ENCODE results near the gene WNK2. TPM values are rescaled to one million over a fixed set of nuclear protein-coding genes. Genes with fewer than 3 reads are reported as not detected.

The WNK2 gene
- total RNA-seq, 4 donors from 2014 or later, result 6.2 to 31.9 (median 18.9) TPM

DNA sequence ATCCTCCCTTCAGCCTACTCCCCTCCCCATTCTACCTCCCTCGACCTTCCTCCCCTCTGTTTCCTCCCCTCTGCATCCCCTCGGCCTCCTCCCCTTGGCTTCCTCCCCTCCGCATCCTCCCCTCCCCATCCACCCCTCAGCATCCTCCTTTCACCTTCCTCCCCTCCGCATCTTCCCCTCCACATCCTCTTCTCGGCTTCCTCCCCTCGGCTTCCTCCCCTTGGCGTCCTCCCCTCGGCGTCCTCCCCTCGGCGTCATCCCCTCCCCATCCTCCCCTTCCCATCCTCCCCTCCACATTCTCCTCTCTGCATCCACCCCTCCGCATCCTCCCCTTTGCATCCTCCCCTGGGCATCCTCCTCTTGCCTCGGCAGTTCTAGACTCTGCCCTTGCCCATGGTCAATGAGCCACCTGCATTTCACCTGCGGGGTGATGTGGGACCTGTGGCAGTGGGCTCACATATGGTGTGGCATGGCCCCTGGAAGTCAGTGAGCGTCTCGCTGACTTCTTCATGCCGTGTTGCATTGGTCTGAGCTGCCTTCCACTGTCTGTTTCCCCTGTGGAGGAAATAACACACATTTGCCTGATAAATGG lies 113.0 kb downstream of the WNK2 start:
- Histone ChIP-seq H3K27me3 (no peaks in the 10 kb centered on the region), H3K36me3 (no peaks in the 10 kb centered on the region), H3K4me3 (no peak overlapping the region), H3K27ac (no peak overlapping the region), H3K9me3 (no peaks in the 10 kb centered on the region), H3K4me1 (no peaks in the 10 kb centered on the region)
- intact Hi-C loops (cut with DNase I; ENCODE audit: low total_unique reads), result loop anchor here (10.0 kb wide), 1 partner anchor 132 kb away; no protein-coding TSS in a partner anchor
- no peak for DNase-seq
- TF ChIP-seq, protein P1, sequence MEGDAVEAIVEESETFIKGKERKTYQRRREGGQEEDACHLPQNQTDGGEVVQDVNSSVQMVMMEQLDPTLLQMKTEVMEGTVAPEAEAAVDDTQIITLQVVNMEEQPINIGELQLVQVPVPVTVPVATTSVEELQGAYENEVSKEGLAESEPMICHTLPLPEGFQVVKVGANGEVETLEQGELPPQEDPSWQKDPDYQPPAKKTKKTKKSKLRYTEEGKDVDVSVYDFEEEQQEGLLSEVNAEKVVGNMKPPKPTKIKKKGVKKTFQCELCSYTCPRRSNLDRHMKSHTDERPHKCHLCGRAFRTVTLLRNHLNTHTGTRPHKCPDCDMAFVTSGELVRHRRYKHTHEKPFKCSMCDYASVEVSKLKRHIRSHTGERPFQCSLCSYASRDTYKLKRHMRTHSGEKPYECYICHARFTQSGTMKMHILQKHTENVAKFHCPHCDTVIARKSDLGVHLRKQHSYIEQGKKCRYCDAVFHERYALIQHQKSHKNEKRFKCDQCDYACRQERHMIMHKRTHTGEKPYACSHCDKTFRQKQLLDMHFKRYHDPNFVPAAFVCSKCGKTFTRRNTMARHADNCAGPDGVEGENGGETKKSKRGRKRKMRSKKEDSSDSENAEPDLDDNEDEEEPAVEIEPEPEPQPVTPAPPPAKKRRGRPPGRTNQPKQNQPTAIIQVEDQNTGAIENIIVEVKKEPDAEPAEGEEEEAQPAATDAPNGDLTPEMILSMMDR (IDR thresholded peaks at IDR 0.05), result no peak
- TF ChIP-seq POLR2A (IDR thresholded peaks at IDR 0.05), result no peak

DNA sequence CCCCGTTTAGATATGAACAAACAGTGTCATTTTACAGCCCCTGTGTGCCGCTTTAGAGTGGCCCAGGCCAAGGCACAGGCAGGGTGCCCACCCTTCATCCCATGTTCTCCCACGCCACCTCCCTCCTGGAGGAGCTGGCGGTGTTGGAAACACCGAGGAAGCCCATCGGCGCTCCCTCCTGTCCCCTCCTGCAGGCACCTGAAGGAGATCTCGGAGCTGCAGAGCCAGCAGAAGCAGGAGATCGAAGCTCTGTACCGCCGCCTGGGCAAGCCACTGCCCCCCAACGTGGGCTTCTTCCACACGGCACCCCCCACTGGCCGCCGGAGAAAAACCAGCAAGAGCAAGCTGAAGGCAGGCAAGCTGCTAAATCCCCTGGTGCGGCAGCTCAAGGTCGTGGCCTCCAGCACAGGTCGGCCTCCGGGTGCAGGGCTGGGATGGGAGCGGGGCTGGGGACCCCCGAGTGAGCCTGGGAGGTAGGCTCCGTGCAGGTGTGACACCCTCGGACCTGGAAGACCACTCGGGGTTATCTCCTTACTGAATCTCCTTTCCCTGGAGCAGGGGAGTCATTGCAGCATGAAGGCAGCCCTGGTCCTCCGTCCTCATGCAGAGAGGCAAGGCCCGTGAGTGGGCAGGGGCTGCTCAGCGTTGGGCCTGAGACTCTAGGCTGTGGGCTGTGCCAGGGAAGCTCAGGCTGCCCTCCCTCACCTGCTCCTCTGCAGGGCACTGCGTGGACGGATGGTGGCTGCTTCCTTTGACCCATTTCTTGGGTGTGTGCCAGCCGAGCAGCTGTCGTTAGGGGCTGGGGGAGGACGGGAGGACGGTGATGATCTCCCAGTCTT lies 113.9 kb downstream of the WNK2 start:
- no peaks in the 10 kb centered on the region for H3K36me3 ChIP-seq
- no peak for DNase-seq
- H3K4me3 ChIP-seq, result no peak overlapping the region
- H3K9me3 ChIP-seq, result no peaks in the 10 kb centered on the region
- H3K4me1 ChIP-seq, result no peaks in the 10 kb centered on the region
- no peak overlapping the region for H3K27ac ChIP-seq
- intact Hi-C loops (cut with DNase I; ENCODE audit: low total_unique reads), result loop anchor here (10.0 kb wide), 1 partner anchor 133 kb away; no protein-coding TSS in a partner anchor
- no peaks in the 10 kb centered on the region for H3K27me3 ChIP-seq
- TF ChIP-seq, protein P1 (IDR thresholded peaks at IDR 0.05), result no peak
- no peak for TF ChIP-seq POLR2A (IDR thresholded peaks at IDR 0.05)

DNA sequence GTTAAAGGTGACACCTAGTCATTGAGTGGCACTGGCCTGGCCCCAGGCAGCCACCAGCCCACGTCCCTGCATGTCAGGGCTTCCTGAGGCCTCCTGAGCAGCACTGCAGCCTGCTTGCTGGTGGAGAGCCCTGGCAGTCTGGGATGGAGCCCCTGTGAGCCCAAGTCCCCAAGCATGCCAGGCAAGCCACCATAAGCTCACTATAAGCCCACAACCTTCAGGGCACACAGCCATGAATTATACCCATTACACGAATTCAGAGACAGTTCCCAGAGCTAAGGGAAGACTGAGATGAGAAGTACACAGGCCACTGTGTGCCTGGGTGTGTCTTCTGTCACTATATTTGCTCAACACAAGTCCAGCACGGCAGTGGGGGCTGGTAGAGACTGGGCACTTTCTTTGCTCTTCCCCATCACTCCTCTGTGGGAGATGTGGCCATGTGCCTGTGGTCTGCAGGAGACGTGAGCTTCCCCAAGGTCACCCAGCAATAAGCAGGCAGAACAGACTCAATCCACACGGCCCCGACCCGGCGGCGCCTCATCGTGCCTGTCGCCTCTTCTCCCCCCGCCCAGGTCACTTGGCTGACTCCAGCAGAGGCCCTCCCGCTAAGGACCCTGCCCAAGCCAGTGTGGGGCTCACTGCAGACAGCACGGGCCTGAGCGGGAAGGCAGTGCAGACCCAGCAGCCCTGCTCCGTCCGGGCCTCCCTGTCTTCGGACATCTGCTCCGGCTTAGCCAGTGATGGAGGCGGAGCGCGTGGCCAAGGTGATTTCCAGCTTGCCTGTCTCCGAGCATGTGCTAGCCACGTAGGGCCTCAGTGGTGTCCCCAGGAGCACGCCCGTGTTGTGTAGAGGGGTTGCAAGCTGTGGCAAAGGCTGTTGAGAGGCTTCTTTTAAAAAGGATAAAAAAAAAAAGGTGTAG lies 114.8 kb downstream of the WNK2 start:
- Histone ChIP-seq H3K27me3 (no peaks in the 10 kb centered on the region), H3K36me3 (no peaks in the 10 kb centered on the region), H3K4me1 (no peaks in the 10 kb centered on the region), H3K4me3 (no peak overlapping the region), H3K9me3 (no peaks in the 10 kb centered on the region), H3K27ac (no peak overlapping the region)
- no peak for DNase-seq
- TF ChIP-seq, protein P1 (IDR thresholded peaks at IDR 0.05), result no peak
- TF ChIP-seq POLR2A (IDR thresholded peaks at IDR 0.05), result no peak
- intact Hi-C loops (cut with DNase I; ENCODE audit: low total_unique reads), result loop anchor here (10.0 kb wide), 1 partner anchor 134 kb away; no protein-coding TSS in a partner anchor

DNA sequence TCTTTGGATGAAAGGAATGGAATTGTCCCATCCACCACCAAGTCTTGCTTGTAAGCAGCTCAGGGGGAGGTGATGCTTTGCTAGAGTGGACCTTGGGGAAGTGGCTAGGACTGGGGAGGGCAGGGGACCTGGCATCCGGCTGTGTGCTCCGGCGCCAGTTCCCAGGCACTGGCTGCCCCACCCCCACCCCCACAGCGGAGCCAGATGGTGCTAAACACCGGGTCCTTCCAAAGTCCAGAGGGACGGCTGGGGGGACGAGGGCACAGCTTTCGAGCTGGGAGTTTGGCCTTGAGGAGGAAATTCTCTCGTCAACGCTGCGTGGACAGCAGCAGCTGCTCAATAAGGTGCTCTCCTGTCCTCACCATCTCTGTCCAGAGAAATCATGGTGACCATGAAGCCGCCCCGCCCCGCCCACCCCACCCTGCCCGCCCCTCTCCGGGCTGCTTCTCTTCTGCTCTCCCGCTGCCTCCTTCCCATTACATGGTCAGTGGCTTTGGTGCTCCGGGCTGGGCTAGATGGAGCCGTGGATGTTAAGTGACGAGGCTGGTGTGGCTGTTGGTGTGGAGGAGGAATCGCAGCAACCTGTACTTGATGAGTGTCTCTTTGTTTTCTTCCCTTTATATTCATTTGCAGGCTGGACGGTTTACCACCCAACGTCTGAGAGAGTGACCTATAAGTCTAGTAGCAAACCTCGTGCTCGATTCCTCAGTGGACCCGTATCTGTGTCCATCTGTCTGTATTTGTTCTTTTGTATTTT lies 115.7 kb downstream of the WNK2 start:
- intact Hi-C loops (cut with DNase I; ENCODE audit: low total_unique reads), result loop anchor here (10.0 kb wide), 1 partner anchor 135 kb away; no protein-coding TSS in a partner anchor
- H3K9me3 ChIP-seq, result no peaks in the 10 kb centered on the region
- no peak for DNase-seq
- H3K27me3 ChIP-seq, result no peaks in the 10 kb centered on the region
- H3K36me3 ChIP-seq, result no peaks in the 10 kb centered on the region
- no peak overlapping the region for H3K27ac ChIP-seq
- no peak for TF ChIP-seq POLR2A (IDR thresholded peaks at IDR 0.05)
- H3K4me1 ChIP-seq, result no peaks in the 10 kb centered on the region
- no peak overlapping the region for H3K4me3 ChIP-seq

DNA sequence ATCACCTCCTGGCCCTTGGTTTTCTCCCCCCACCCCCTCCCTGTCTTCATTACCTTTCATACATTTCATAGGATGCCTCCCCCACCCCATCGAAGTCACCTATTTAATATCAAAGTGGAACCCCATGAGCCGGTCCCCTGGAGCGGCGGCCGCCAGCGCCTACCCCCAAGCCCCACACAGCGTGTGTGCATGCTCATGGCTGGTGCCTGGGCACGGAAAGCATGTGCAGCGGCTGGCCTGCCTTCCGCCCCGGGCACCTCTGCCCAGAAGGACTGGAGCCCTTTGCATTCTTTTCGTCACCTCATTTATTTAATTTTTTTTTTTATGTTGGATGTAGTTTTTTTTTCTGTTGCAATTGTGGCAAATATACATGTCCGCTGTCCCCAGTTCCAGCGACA lies 116.2 kb downstream of the WNK2 start:
- H3K27ac ChIP-seq, result no peak overlapping the region
- intact Hi-C loops (cut with DNase I; ENCODE audit: low total_unique reads), result no loop called here
- TF ChIP-seq, protein P1 (IDR thresholded peaks at IDR 0.05), result no peak
- no peak for TF ChIP-seq POLR2A (IDR thresholded peaks at IDR 0.05)
- H3K27me3 ChIP-seq, result no peaks in the 10 kb centered on the region
- H3K4me1 ChIP-seq, result no peaks in the 10 kb centered on the region
- DNase-seq, result peak in 1 of 2 donors; percentile 3
- H3K36me3 ChIP-seq, result no peaks in the 10 kb centered on the region
- no peaks in the 10 kb centered on the region for H3K9me3 ChIP-seq
- H3K4me3 ChIP-seq, result no peak overlapping the region
